Liver (tissue), 9 donors: ENCODE results near the gene SIM2. TPM values are rescaled to one million over a fixed set of nuclear protein-coding genes. Genes with fewer than 3 reads are reported as not detected.

ENCODE experiments used
- DNase-seq: peaks from one replicate; pipeline ENCODE4 v3.0.0-alpha.2; 2017; ENCODE audit warnings: low spot score
- H3K27ac ChIP-seq, 2 donors: one replicate each; pipeline ENCODE4 v1.7.0; 2013; ENCODE audit warnings: inconsistent platforms in 2 of 2, low read length in 2 of 2, control low read depth in 1 of 2, low read depth in 1 of 2, mild to moderate bottlenecking in 1 of 2
- H3K27me3 ChIP-seq, 4 donors: one replicate each; pipeline versions ENCODE4 v1.6.1 to v1.7.0; 2013; ENCODE audit warnings: low read length in 3 of 4, inconsistent platforms in 1 of 4, mild to moderate bottlenecking in 1 of 4, moderate library complexity in 1 of 4; ENCODE audit not compliant: control insufficient read depth in 4 of 4, insufficient read depth in 4 of 4
- H3K36me3 ChIP-seq, 4 donors: one replicate each; pipeline versions ENCODE4 v1.6.1 to v1.7.0; 2013; ENCODE audit warnings: low read length in 3 of 4, mild to moderate bottlenecking in 3 of 4, low read depth in 1 of 4, moderate library complexity in 1 of 4; ENCODE audit not compliant: control insufficient read depth in 4 of 4, insufficient read depth in 3 of 4
- H3K4me1 ChIP-seq, 4 donors: one replicate each; pipeline versions ENCODE4 v1.6.1 to v1.7.0; 2013; ENCODE audit warnings: low read length in 3 of 4, mild to moderate bottlenecking in 3 of 4, moderate library complexity in 1 of 4; ENCODE audit not compliant: control insufficient read depth in 4 of 4, insufficient read depth in 4 of 4
- H3K4me3 ChIP-seq, 3 donors: one replicate each; pipeline versions ENCODE4 v1.6.1 to v1.7.0; 2013; ENCODE audit warnings: low read length in 3 of 3, control low read depth in 1 of 3, low read depth in 1 of 3, mild to moderate bottlenecking in 1 of 3
- H3K9ac ChIP-seq, 2 donors: one replicate each; pipeline ENCODE4 v1.7.0; 2013; ENCODE audit warnings: low read length in 2 of 2, mild to moderate bottlenecking in 2 of 2, moderate library complexity in 2 of 2, control low read depth in 1 of 2, low read depth in 1 of 2
- H3K9me3 ChIP-seq, 4 donors: one replicate each; pipeline versions ENCODE4 v1.6.1 to v1.7.0; 2013; ENCODE audit warnings: low read length in 3 of 4; ENCODE audit not compliant: control insufficient read depth in 4 of 4
- EGR1 ChIP-seq, 2 donors: IDR thresholded peaks; 2 replicates each; pipeline ENCODE4 v1.6.1; 2016 to 2018; ENCODE audit warnings: antibody characterized with exemption in 2 of 2, low read depth in 2 of 2
- FOXA1 ChIP-seq: IDR thresholded peaks from 2 replicates; pipeline ENCODE4 v1.6.1; 2016; ENCODE audit warnings: antibody characterized with exemption
- GABPA ChIP-seq, 2 donors: IDR thresholded peaks in 1 of 2; conservative IDR thresholded peaks in 1 of 2; 2 replicates each; pipeline ENCODE4 v1.6.1; 2016; ENCODE audit warnings: antibody characterized with exemption in 2 of 2, mild to moderate bottlenecking in 1 of 2, moderate library complexity in 1 of 2
- HNF4A ChIP-seq, 2 donors: conservative IDR thresholded peaks; 2 replicates each; pipeline ENCODE4 v1.6.1; 2016; ENCODE audit warnings: antibody characterized with exemption in 2 of 2, mild to moderate bottlenecking in 2 of 2
- HNF4G ChIP-seq: IDR thresholded peaks from 2 replicates; pipeline ENCODE4 v1.6.1; 2016; ENCODE audit warnings: antibody characterized with exemption
- JUND ChIP-seq, 2 donors: IDR thresholded peaks; 2 replicates each; pipeline ENCODE4 v1.6.1; 2016; ENCODE audit warnings: antibody characterized with exemption in 2 of 2
- RAD21 ChIP-seq, 2 donors: IDR thresholded peaks; 2 replicates each; pipeline ENCODE4 v1.6.1; 2016; ENCODE audit warnings: antibody characterized with exemption in 2 of 2, mild to moderate bottlenecking in 2 of 2
- RXRA ChIP-seq, 2 donors: IDR thresholded peaks; 2 replicates each; pipeline ENCODE4 v1.6.1; 2017 to 2018; ENCODE audit warnings: antibody characterized with exemption in 2 of 2, mild to moderate bottlenecking in 1 of 2
- TAF1 ChIP-seq: conservative IDR thresholded peaks from 2 replicates; pipeline ENCODE4 v1.6.1; 2016; ENCODE audit warnings: antibody characterized with exemption, mild to moderate bottlenecking
- YY1 ChIP-seq: IDR thresholded peaks from 2 replicates; pipeline ENCODE4 v1.6.1; 2016; ENCODE audit warnings: antibody characterized with exemption, mild to moderate bottlenecking
- WGBS: extraction: QIAGEN DNeasy Blood & Tissue Kit; methylation state at CpG from one replicate; pipeline ENCODE4 v1.1.7; 2013; 5-methylcytosine and 5-hydroxymethylcytosine counted together
- polyA plus RNA-seq, 2 donors: library from polyadenylated mRNA; stranded (reverse) in 1 of 2; unstranded in 1 of 2; fragments of 200-250 nt in 1 of 2; fragments of >200 nt in 1 of 2; fragmentation: Nextera tagmentation in 1 of 2; extraction: Ambion mirVana in 1 of 2; gene quantifications; one replicate each; pipeline versions ENCODE4 v1.2.1 to v1.2.3, GENCODE V29; 2013 to 2015
- total RNA-seq, 2 donors: library from RNA; depleted of rRNA; stranded (reverse); fragments of >200 nt; gene quantifications; one replicate each; pipeline ENCODE4 v1.2.3, GENCODE V29; 2014
- TF ChIP-seq, protein P1 (sequence below): fragments of 150-350 bp; IDR thresholded peaks from 2 replicates; pipeline ENCODE4 v1.5.1; 2017; ENCODE audit warnings: improper control_type of control experiment, low read depth, low read length; ENCODE audit not compliant: missing input control
- TF ChIP-seq, protein P2 (sequence below): IDR thresholded peaks from 2 replicates; pipeline ENCODE4 v1.6.1; 2016; ENCODE audit warnings: antibody characterized with exemption
- TF ChIP-seq, protein P3 (sequence below): IDR thresholded peaks from 2 replicates; pipeline ENCODE4 v1.6.1; 2016; ENCODE audit warnings: antibody characterized with exemption
- TF ChIP-seq, protein P4 (sequence below): IDR thresholded peaks from 2 replicates; pipeline ENCODE4 v1.6.1; 2016; ENCODE audit warnings: antibody characterized with exemption, mild to moderate bottlenecking
- donor health status: healthy.
- donor health status: healthy.
- donor health status: healthy.
- donor health status: healthy.
- donor health status: healthy.

SIM2 gene
- total and polyA plus RNA-seq, 4 donors: 0.19 TPM; not detected in 3

DNA sequence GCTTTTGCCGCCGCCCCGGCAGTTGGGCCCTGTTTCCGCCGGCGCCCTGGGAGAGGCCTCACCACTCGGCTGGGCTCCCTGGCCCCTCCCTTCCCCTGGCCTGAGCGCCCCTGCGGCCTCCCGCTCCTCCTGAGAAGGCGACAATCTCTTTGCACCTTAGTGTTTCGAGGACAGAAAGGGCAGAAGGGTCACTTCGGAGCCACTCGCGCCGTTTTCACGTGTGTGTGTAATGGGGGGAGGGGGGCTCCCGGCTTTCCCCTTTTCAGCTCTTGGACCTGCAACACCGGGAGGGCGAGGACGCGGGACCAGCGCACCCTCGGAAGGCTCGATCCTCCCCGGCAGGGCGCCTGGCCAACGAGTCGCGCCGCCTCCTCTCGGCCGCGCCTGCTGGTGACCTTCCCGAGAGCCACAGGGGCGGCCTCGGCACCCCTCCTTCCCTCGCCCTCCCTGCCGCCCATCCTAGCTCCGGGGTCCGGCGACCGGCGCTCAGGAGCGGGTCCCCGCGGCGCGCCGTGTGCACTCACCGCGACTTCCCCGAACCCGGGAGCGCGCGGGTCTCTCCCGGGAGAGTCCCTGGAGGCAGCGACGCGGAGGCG is 432 bp upstream of the SIM2 start:
- H3K4me3 ChIP-seq: peak overlapping the region in 2 of 3 donors; percentile 28 to 49
- no peak overlapping the region for H3K27ac ChIP-seq
- H3K9ac ChIP-seq: no peak overlapping the region
- H3K27me3 ChIP-seq: peaks cover 10 to 46% (median 35%) of the 10 kb centered on the region in 4 donors
- DNase-seq: no peak
- no peak for TF ChIP-seq YY1
- no peak for TF ChIP-seq GABPA (IDR thresholded peaks at IDR 0.05 in 1 of 2, conservative IDR thresholded peaks at IDR 0.05 in 1 of 2)
- TF ChIP-seq HNF4G: no peak
- no peaks in the 10 kb centered on the region for H3K36me3 ChIP-seq
- H3K9me3 ChIP-seq: no peaks in the 10 kb centered on the region
- WGBS: 1% methylated on average over 62 of the region's 62 CpGs
- peaks cover 17 to 49% (median 28%) of the 10 kb centered on the region in 4 donors for H3K4me1 ChIP-seq

DNA sequence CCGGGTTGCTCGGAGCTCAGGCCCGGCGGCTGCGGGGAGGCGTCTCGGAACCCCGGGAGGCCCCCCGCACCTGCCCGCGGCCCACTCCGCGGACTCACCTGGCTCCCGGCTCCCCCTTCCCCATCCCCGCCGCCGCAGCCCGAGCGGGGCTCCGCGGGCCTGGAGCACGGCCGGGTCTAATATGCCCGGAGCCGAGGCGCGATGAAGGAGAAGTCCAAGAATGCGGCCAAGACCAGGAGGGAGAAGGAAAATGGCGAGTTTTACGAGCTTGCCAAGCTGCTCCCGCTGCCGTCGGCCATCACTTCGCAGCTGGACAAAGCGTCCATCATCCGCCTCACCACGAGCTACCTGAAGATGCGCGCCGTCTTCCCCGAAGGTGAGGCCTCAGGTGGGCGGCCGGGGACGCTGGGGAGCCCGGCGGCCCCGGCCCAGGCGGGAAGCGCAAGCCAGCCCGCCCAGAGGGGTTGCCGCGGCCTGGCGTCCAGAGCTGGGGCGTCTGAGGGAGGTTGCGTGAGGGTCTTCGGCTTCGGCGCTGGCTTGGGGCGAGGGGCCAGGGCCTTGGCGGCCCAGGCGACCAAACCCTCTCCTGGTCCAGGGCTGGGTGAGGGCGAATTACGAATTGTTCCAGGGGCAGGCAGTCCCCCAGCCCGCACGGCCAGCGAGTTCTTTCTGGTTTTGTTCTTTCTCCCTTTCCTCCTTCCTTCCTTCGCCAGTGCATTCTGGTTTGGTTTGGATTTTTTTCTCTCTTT is 805 bp downstream of the SIM2 start:
- Histone ChIP-seq H3K27me3 (peaks cover 10 to 39% (median 30%) of the 10 kb centered on the region in 4 donors), H3K36me3 (no peaks in the 10 kb centered on the region), H3K9ac (no peak overlapping the region), H3K27ac (no peak overlapping the region), H3K4me1 (peaks cover 17 to 46% (median 28%) of the 10 kb centered on the region in 4 donors), H3K4me3 (peak overlapping the region in 1 of 3 donors; percentile 49), H3K9me3 (no peaks in the 10 kb centered on the region)
- 5% methylated on average over 67 of the region's 67 CpGs for WGBS
- no peak for TF ChIP-seq GABPA (IDR thresholded peaks at IDR 0.05 in 1 of 2, conservative IDR thresholded peaks at IDR 0.05 in 1 of 2)
- TF ChIP-seq EGR1 (IDR thresholded peaks at IDR 0.05; ENCODE audit: low read depth in 2 of 2): no peak
- TF ChIP-seq, protein P1, sequence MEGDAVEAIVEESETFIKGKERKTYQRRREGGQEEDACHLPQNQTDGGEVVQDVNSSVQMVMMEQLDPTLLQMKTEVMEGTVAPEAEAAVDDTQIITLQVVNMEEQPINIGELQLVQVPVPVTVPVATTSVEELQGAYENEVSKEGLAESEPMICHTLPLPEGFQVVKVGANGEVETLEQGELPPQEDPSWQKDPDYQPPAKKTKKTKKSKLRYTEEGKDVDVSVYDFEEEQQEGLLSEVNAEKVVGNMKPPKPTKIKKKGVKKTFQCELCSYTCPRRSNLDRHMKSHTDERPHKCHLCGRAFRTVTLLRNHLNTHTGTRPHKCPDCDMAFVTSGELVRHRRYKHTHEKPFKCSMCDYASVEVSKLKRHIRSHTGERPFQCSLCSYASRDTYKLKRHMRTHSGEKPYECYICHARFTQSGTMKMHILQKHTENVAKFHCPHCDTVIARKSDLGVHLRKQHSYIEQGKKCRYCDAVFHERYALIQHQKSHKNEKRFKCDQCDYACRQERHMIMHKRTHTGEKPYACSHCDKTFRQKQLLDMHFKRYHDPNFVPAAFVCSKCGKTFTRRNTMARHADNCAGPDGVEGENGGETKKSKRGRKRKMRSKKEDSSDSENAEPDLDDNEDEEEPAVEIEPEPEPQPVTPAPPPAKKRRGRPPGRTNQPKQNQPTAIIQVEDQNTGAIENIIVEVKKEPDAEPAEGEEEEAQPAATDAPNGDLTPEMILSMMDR: no peak
- TF ChIP-seq, protein P2, sequence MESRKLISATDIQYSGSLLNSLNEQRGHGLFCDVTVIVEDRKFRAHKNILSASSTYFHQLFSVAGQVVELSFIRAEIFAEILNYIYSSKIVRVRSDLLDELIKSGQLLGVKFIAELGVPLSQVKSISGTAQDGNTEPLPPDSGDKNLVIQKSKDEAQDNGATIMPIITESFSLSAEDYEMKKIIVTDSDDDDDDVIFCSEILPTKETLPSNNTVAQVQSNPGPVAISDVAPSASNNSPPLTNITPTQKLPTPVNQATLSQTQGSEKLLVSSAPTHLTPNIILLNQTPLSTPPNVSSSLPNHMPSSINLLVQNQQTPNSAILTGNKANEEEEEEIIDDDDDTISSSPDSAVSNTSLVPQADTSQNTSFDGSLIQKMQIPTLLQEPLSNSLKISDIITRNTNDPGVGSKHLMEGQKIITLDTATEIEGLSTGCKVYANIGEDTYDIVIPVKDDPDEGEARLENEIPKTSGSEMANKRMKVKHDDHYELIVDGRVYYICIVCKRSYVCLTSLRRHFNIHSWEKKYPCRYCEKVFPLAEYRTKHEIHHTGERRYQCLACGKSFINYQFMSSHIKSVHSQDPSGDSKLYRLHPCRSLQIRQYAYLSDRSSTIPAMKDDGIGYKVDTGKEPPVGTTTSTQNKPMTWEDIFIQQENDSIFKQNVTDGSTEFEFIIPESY: no peak
- no peak for TF ChIP-seq JUND (IDR thresholded peaks at IDR 0.05)
- no peak for TF ChIP-seq FOXA1
- no peak for TF ChIP-seq TAF1
- no peak for TF ChIP-seq RAD21 (IDR thresholded peaks at IDR 0.05)
- TF ChIP-seq, protein P3, sequence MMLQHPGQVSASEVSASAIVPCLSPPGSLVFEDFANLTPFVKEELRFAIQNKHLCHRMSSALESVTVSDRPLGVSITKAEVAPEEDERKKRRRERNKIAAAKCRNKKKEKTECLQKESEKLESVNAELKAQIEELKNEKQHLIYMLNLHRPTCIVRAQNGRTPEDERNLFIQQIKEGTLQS: no peak
- TF ChIP-seq HNF4A (conservative IDR thresholded peaks at IDR 0.05): no peak
- no peak for TF ChIP-seq HNF4G
- no peak for TF ChIP-seq RXRA (IDR thresholded peaks at IDR 0.05)
- TF ChIP-seq, protein P4, sequence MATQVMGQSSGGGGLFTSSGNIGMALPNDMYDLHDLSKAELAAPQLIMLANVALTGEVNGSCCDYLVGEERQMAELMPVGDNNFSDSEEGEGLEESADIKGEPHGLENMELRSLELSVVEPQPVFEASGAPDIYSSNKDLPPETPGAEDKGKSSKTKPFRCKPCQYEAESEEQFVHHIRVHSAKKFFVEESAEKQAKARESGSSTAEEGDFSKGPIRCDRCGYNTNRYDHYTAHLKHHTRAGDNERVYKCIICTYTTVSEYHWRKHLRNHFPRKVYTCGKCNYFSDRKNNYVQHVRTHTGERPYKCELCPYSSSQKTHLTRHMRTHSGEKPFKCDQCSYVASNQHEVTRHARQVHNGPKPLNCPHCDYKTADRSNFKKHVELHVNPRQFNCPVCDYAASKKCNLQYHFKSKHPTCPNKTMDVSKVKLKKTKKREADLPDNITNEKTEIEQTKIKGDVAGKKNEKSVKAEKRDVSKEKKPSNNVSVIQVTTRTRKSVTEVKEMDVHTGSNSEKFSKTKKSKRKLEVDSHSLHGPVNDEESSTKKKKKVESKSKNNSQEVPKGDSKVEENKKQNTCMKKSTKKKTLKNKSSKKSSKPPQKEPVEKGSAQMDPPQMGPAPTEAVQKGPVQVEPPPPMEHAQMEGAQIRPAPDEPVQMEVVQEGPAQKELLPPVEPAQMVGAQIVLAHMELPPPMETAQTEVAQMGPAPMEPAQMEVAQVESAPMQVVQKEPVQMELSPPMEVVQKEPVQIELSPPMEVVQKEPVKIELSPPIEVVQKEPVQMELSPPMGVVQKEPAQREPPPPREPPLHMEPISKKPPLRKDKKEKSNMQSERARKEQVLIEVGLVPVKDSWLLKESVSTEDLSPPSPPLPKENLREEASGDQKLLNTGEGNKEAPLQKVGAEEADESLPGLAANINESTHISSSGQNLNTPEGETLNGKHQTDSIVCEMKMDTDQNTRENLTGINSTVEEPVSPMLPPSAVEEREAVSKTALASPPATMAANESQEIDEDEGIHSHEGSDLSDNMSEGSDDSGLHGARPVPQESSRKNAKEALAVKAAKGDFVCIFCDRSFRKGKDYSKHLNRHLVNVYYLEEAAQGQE: no peak
- DNase-seq: no peak
